Osteoblast (primary cell): Measurements from ENCODE around the gene ATP6V1A. TPM values are rescaled to one million over a fixed set of nuclear protein-coding genes. Genes with fewer than 3 reads are reported as not detected.

Experiments used
- DNase-seq: peaks from one replicate; pipeline ENCODE4 v3.0.0; 2011; ENCODE audit warnings: low spot score, mixed read lengths; ENCODE audit not compliant: insufficient read length; ENCODE audit errors: missing footprints
- H2AFZ ChIP-seq: 2 replicates; pipeline ENCODE4 v1.6.0; 2011; ENCODE audit warnings: mild to moderate bottlenecking, low read length
- H3K27ac ChIP-seq: 2 replicates; pipeline ENCODE4 v1.5.1; 2011; ENCODE audit warnings: mild to moderate bottlenecking, low read depth, low read length, moderate library complexity
- H3K27me3 ChIP-seq: 2 replicates; pipeline ENCODE4 v1.6.0; 2012; ENCODE audit warnings: mild to moderate bottlenecking, control low read depth, inconsistent platforms, low read length, moderate library complexity; ENCODE audit not compliant: insufficient read depth
- H3K36me3 ChIP-seq: 2 replicates; pipeline ENCODE4 v1.5.1; 2011; ENCODE audit warnings: mild to moderate bottlenecking, low read length, control low read depth, moderate library complexity; ENCODE audit not compliant: insufficient read depth
- H3K4me1 ChIP-seq: 2 replicates; pipeline ENCODE4 v1.5.1; 2011; ENCODE audit warnings: mild to moderate bottlenecking, low read length, control low read depth, moderate library complexity; ENCODE audit not compliant: insufficient read depth
- H3K4me2 ChIP-seq: 2 replicates; pipeline ENCODE4 v1.6.0; 2011; ENCODE audit warnings: mild to moderate bottlenecking, low read length; ENCODE audit not compliant: insufficient read depth
- H3K4me3 ChIP-seq: fragments of 200-600 bp; sonication (generic); 3 replicates; pipeline ENCODE4 v1.5.1; 2012; ENCODE audit warnings: mild to moderate bottlenecking, low read length, inconsistent platforms; ENCODE audit not compliant: insufficient read depth
- H3K79me2 ChIP-seq: 2 replicates; pipeline ENCODE4 v1.6.0; 2012; ENCODE audit warnings: mild to moderate bottlenecking, low read length, control low read depth, inconsistent platforms; ENCODE audit not compliant: insufficient read depth
- H3K9me3 ChIP-seq: 2 replicates; pipeline ENCODE4 v1.5.1; 2011; ENCODE audit warnings: low read depth, low read length, control low read depth
- H4K20me1 ChIP-seq: 2 replicates; pipeline ENCODE4 v1.6.0; 2012; ENCODE audit warnings: mild to moderate bottlenecking, low read length, control low read depth; ENCODE audit not compliant: insufficient read depth
- CTCF ChIP-seq: IDR thresholded peaks from 2 replicates; pipeline ENCODE4 v1.5.1; 2011; ENCODE audit warnings: mild to moderate bottlenecking, low read depth, low read length, moderate library complexity; ENCODE audit errors: extremely low read depth
- total RNA-seq: library from RNA; depleted of rRNA; stranded (reverse); fragments of >200 nt; gene quantifications from 2 replicates; pipeline ENCODE4 v1.2.3, GENCODE V29; 2012

The ATP6V1A gene
- total RNA-seq, 1 donor = 166 TPM

- Histone ChIP-seq H3K27me3 (no peaks in the 10 kb centered on the region), H3K79me2 (peaks cover 6% of the 10 kb centered on the region), H2AFZ (no peak overlapping the region), H3K27ac (no peak overlapping the region), H3K36me3 (peaks cover 26% of the 10 kb centered on the region), H3K4me1 (peaks cover 3% of the 10 kb centered on the region), H4K20me1 (peaks cover 12% of the 10 kb centered on the region), H3K4me2 (no peak overlapping the region), H3K4me3 (no peak overlapping the region), H3K9me3 (no peaks in the 10 kb centered on the region)
- TF ChIP-seq CTCF = no peak
- no peak for DNase-seq
Observed at GRCh38 chr3:113717818-113718217, 29.0 kb upstream of the ATP6V1A start.

GRCh38 chr3:113719294-113719693 is 27.5 kb upstream of the ATP6V1A start:
- no peaks in the 10 kb centered on the region for H3K9me3 ChIP-seq
- H3K4me2 ChIP-seq = no peak overlapping the region
- no peak overlapping the region for H2AFZ ChIP-seq
- H3K27ac ChIP-seq = no peak overlapping the region
- H3K4me1 ChIP-seq = peaks cover 3% of the 10 kb centered on the region
- H3K36me3 ChIP-seq = peaks cover 39% of the 10 kb centered on the region
- no peak for DNase-seq
- no peak overlapping the region for H3K4me3 ChIP-seq
- peaks cover 19% of the 10 kb centered on the region for H3K79me2 ChIP-seq
- no peaks in the 10 kb centered on the region for H3K27me3 ChIP-seq
- no peak for TF ChIP-seq CTCF
- H4K20me1 ChIP-seq = peaks cover 19% of the 10 kb centered on the region

- no peak overlapping the region for H3K4me2 ChIP-seq
- no peaks in the 10 kb centered on the region for H3K9me3 ChIP-seq
- H3K4me3 ChIP-seq = no peak overlapping the region
- H2AFZ ChIP-seq = no peak overlapping the region
- peaks cover 43% of the 10 kb centered on the region for H3K36me3 ChIP-seq
- H3K4me1 ChIP-seq = peaks cover 3% of the 10 kb centered on the region
- H3K27me3 ChIP-seq = no peaks in the 10 kb centered on the region
- TF ChIP-seq CTCF = no peak
- H3K79me2 ChIP-seq = peaks cover 24% of the 10 kb centered on the region
- H4K20me1 ChIP-seq = peaks cover 24% of the 10 kb centered on the region
- no peak for DNase-seq
- H3K27ac ChIP-seq = no peak overlapping the region
Observed at GRCh38 chr3:113719758-113720157, 27.1 kb upstream of the ATP6V1A start.

- no peak for DNase-seq
- Histone ChIP-seq H3K36me3 (peaks cover 40% of the 10 kb centered on the region), H3K27me3 (no peaks in the 10 kb centered on the region), H4K20me1 (peaks cover 27% of the 10 kb centered on the region), H3K4me3 (no peak overlapping the region), H3K79me2 (peaks cover 43% of the 10 kb centered on the region), H3K4me2 (no peak overlapping the region), H3K9me3 (no peaks in the 10 kb centered on the region), H2AFZ (no peak overlapping the region), H3K27ac (no peak overlapping the region), H3K4me1 (peaks cover 3% of the 10 kb centered on the region)
- no peak for TF ChIP-seq CTCF
Observed at GRCh38 chr3:113721636-113722035, 25.2 kb upstream of the ATP6V1A start.
